AG09319 (cell line): ENCODE data around the gene PPP1R14C.

Source experiments
- DNase-seq: peaks from one replicate; pipeline ENCODE4 v3.0.0-alpha.2; 2010; ENCODE audit warnings: low read depth; ENCODE audit errors: extremely low read depth
- TF ChIP-seq, protein P1 (sequence below): IDR thresholded peaks from 2 replicates; pipeline ENCODE4 v1.5.1; 2011; ENCODE audit warnings: low read depth, mild to moderate bottlenecking, inconsistent platforms, low read length, moderate library complexity

PPP1R14C gene

DNA sequence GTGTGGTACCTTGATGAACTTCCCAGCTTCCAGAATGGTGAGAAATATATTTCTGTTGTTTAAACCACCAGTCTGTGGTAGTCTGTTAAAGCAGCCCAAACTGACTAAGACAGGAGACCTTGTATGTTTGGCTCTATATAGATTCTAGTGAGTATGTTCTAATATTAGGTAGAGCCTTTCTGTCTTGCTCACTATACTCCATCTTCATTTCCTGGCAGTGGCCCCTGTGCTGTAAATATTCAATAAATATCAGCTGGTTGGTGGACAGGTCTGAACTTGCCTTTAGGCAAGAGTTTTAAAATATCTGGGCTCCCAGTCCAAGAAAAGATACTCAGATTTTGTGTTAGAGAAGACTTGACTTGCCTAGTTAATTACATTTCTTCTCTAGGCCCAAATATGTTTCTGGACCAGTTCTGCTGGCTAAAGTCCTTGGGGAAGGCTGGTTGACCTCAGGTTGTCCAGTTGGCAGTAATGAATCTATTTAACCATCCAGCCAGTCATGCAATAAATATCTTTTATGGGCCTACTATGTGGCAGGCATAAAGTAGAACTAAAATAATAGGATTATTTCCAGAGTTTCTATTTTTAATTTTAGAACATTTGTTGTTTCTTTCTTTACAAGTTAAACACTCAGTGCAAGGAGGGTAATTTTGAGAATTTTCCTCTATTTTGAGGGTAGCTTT is 22.3 kb downstream of the PPP1R14C start:
- DNase-seq, result no peak
- TF ChIP-seq, protein P1, sequence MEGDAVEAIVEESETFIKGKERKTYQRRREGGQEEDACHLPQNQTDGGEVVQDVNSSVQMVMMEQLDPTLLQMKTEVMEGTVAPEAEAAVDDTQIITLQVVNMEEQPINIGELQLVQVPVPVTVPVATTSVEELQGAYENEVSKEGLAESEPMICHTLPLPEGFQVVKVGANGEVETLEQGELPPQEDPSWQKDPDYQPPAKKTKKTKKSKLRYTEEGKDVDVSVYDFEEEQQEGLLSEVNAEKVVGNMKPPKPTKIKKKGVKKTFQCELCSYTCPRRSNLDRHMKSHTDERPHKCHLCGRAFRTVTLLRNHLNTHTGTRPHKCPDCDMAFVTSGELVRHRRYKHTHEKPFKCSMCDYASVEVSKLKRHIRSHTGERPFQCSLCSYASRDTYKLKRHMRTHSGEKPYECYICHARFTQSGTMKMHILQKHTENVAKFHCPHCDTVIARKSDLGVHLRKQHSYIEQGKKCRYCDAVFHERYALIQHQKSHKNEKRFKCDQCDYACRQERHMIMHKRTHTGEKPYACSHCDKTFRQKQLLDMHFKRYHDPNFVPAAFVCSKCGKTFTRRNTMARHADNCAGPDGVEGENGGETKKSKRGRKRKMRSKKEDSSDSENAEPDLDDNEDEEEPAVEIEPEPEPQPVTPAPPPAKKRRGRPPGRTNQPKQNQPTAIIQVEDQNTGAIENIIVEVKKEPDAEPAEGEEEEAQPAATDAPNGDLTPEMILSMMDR, result no peak

DNA sequence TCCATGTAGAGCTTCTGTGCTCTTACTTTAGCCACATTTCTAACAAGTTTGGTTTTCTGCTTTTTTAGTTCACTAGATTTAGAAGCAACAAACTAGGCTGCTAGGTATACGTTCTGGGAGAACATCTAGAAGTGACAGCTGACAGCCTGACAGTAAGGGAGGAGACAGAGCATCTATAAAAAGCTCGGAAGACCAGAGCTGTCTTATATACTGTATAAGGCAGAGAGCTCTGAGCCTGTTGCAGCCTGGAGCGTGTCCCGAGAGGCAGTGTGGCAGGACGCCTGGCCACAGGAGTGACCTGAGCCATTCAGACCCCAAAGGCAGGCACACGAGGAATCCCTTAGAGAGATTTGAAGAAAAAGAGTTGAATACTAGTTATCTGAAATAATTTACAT is 24.6 kb downstream of the PPP1R14C start:
- TF ChIP-seq, protein P1, result no peak
- DNase-seq, result no peak

DNA sequence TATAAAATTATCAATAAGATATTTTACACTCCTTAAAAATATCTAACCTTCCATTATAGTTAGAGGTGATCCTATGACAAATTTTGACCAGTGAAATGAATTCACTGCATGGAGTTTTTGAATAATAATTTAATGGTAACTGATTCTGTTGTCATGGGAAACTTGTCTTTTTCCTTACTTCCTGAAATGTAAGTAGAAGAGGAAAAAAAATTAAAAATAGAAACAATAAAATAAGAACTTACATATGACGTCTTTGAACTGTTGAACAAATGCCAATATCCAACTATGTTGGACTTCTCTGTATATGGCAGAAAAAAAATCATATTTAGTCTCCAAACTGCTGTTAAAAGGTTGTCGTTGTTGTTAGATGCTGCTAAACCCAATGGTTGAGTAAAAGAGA is 26.3 kb downstream of the PPP1R14C start:
- TF ChIP-seq, protein P1, result no peak
- no peak for DNase-seq

DNA sequence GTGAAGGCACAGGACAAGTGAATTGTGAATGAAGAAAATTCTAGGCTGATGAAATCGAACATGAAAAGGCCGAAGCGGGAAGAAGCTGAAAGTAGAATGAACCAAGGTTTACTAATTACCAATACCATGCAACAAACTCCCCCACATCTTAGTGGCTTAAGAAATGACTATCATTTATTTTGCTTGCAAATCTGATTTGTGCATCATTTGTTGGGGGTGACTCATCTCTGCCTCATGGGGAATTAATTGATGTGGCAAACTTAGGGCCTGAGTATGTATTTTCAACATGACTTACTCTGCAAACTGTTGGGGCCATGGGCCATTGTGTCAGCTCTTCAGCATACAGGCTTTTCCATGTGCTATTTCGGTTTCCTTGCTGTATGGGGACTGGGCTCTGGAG is 26.8 kb downstream of the PPP1R14C start:
- no peak for DNase-seq
- TF ChIP-seq, protein P1, result no peak

DNA sequence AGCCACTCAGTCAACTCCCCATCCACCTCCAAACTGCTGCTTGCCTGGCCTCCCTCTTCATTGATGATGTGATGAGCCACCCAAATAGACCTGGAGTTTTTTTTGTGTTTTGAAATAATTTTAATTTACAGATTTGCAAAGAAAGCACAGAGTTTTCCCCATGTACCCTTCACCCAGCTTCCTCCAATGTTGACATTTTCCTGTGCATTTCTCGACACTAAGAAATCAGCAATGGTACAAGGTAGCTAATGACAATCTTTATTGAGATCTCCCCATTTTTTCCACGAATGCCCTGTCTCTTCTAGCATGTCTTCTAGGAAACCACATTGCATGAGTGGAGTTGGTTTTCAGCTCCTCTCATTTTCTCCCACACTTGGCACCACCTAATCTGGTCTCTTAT is 30.1 kb downstream of the PPP1R14C start:
- TF ChIP-seq, protein P1, result no peak
- no peak for DNase-seq

DNA sequence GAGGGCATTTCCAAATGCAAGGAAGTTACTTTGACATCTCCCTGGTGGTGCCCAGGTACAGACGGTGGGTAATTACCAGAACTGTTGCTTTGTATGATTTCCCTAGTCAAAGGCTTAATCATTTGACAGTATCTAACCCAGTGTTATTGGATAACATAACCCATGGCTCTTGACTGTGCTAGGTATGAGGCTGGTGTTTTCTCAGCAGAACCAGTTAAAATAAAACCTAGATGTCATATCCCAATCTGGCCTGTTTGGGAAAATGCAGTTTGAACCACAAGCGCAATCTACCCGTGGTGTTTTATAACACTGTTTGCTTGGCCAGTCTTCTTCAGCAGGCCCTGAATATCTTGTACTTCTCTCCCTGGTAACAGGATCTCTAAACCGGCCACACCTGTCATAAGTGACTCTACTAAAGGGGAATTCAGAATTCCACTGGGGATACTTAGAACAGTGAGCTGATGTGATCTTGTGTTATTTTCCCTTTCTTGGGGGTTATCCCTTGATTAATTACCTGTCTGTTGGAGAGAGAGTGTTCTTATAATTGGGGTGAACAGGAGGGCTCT is 32.8 kb downstream of the PPP1R14C start:
- TF ChIP-seq, protein P1, result no peak
- no peak for DNase-seq

DNA sequence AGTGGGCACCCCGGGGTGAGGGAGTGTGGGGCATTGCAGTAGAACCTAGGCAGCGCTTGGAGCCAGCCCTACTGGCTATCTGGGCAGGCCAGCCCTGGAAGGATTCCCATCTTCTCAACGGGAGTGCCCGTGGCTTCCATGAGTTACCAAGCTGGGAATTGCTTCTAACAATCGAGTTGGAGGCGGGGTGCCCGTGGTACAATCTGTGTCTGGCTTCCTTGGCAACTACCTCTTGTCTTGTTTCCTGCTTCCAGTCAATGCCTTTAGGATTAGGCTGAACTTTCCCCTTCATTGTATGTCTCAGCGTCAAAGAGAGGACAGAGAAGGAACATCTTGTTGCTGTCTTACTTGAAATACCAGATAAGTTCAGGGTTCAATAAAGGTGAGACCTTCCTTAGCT is 33.3 kb downstream of the PPP1R14C start:
- TF ChIP-seq, protein P1, result no peak
- DNase-seq, result no peak
